H1 (cell line): Measurements from ENCODE around the gene HOXD1. TPM values are rescaled to one million over a fixed set of nuclear protein-coding genes. Genes with fewer than 3 reads are reported as not detected.

ENCODE experiments used
- EZH2 ChIP-seq: fragments of 200-600 bp; sonication (generic); IDR thresholded peaks from 2 replicates; pipeline ENCODE4 v1.7.1; 2012; ENCODE audit warnings: low read depth, mild to moderate bottlenecking, moderate library complexity, low read length, inconsistent platforms; ENCODE audit not compliant: severe bottlenecking
- PHF8 ChIP-seq: fragments of 200-600 bp; sonication (generic); conservative IDR thresholded peaks from 2 replicates; pipeline ENCODE4 v1.7.1; 2012; ENCODE audit warnings: low read depth, mild to moderate bottlenecking, inconsistent platforms, low read length, moderate library complexity
- RXRA ChIP-seq: IDR thresholded peaks from 2 replicates; pipeline ENCODE4 v1.6.1; 2011; ENCODE audit warnings: low read depth, mild to moderate bottlenecking, low read length, moderate library complexity; ENCODE audit not compliant: insufficient read depth
- polyA plus RNA-seq, 7 experiments: library from polyadenylated mRNA; depleted of rRNA in 3 of 7; stranded (reverse) in 5 of 7; unstranded in 2 of 7; fragments of >200 nt in 5 of 7; fragments of 200-250 nt in 2 of 7; gene quantifications; 1 replicate in 5 of 7; 2 replicates in 1 of 7; 4 replicates in 1 of 7; pipeline versions ENCODE4 v1.2.1 to v1.2.3, GENCODE V29; 2011 to 2013; ENCODE audit warnings: missing spikeins in 2 of 7, mixed read lengths in 2 of 7
- total RNA-seq: library from RNA; stranded (reverse); fragmentation: NEBNext Ultra II Directional; extraction: Animal tissue kit (Norgen Biotek cat#: 25700); gene quantifications from 2 replicates; pipeline ENCODE4 v1.2.1, GENCODE V29; 2021

The HOXD1 gene
- total and polyA plus RNA-seq, 2 of the 8 experiments (the other 6 are each of a cell fraction or from before 2014, with no cell fraction given) = 0.03 TPM; not detected in 1

DNA sequence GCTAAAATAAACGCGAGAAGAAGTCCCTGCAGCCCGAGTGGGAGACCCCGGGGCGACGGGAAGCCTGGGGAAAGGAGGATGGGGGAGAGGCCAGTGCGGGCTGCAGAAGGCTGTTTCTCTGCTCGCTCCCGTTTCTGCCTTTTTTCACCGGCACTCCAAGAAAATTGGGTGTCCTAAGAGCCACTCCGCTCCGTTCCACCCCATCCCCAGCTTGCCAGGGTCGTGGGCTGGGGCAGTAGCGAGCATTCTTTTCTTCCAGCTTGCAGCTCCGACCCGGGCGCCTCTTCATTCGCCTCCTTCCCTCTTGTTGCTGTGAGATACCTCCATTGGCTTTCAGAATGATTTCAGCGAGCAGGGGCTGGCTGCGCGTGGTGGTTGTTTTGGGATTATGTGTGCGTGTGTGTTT is 30.3 kb upstream of the HOXD1 start (continued):
- TF ChIP-seq EZH2 (peak; percentile 72), PHF8 (no peak), RXRA (no peak)
